AG10803 (cell line): ENCODE data around the gene SMG6.

Experiments used
- DNase-seq: peaks from one replicate; pipeline ENCODE4 v3.0.0; 2010; ENCODE audit warnings: low read depth
- H3K4me3 ChIP-seq: 2 replicates; pipeline ENCODE4 v1.5.1; 2011; ENCODE audit warnings: mild to moderate bottlenecking, low read length, control low read depth
- CTCF ChIP-seq: conservative IDR thresholded peaks from 2 replicates; pipeline ENCODE4 v1.5.1; 2011; ENCODE audit warnings: mild to moderate bottlenecking, low read length, control low read depth, inconsistent platforms

Gene SMG6

GRCh38 chr17:2034157-2034556, 269.4 kb downstream of the SMG6 start:
- no peak for TF ChIP-seq CTCF
- H3K4me3 ChIP-seq, result no peak overlapping the region
- peak; percentile 79 for DNase-seq

GRCh38 chr17:2033153-2033552, 270.4 kb downstream of the SMG6 start:
- TF ChIP-seq CTCF, result no peak
- no peak overlapping the region for H3K4me3 ChIP-seq
- no peak for DNase-seq

- DNase-seq, result peak; percentile 90
- H3K4me3 ChIP-seq, result peak overlapping the region; percentile 98
- peak; percentile 77 for TF ChIP-seq CTCF
These were observed 272.8 kb downstream of the SMG6 start for GRCh38 chr17:2030779-2031163.

- DNase-seq, result peak; percentile 89
- no peak for TF ChIP-seq CTCF
- peak within 1 kb of the TSS; percentile 98 for H3K4me3 ChIP-seq
These were observed 273.4 kb downstream of the SMG6 start, which contains the start of gene DPH1 for GRCh38 chr17:2029911-2030778. Gene DPH1 (plus strand): TSS chr17:2030153. CDS start chr17:2030170, 17 bp downstream.

- TF ChIP-seq CTCF, result no peak
- no peak for DNase-seq
- H3K4me3 ChIP-seq, result no peak overlapping the region
These were observed 274.8 kb downstream of the SMG6 start for GRCh38 chr17:2028737-2029136.

- no peak overlapping the region for H3K4me3 ChIP-seq
- DNase-seq, result no peak
- TF ChIP-seq CTCF, result no peak
These were observed 275.4 kb downstream of the SMG6 start for GRCh38 chr17:2028234-2028614.
